Vagina (tissue), 2 donors: ENCODE measurements around the gene EPHB4. TPM values are rescaled to one million over a fixed set of nuclear protein-coding genes. Genes with fewer than 3 reads are reported as not detected.

Source experiments
- DNase-seq, 2 donors: peaks; one replicate each; pipeline ENCODE4 v3.0.0-alpha.2; 2017; ENCODE audit errors: extremely low spot score in 2 of 2
- H3K27ac ChIP-seq: fragments of 200-600 bp; sonication (generic); one replicate; pipeline ENCODE4 v1.5.1; 2019
- H3K27me3 ChIP-seq: fragments of 200-600 bp; sonication (generic); one replicate; pipeline ENCODE4 v1.5.1; 2019
- H3K36me3 ChIP-seq, 2 donors: fragments of 200-600 bp; sonication (generic); one replicate each; pipeline ENCODE4 v1.5.1; 2017 to 2019
- H3K4me1 ChIP-seq: fragments of 200-600 bp; sonication (generic); one replicate; pipeline ENCODE4 v1.5.1; 2019
- H3K4me3 ChIP-seq, 2 donors: fragments of 200-600 bp; sonication (generic); 1 replicate in 1 of 2; 2 replicates in 1 of 2; pipeline ENCODE4 v1.5.1; 2016 to 2019
- H3K9me3 ChIP-seq: fragments of 200-600 bp; sonication (generic); one replicate; pipeline ENCODE4 v1.5.1; 2019
- POLR2A ChIP-seq, 2 donors: fragments of 450-650 bp; IDR thresholded peaks; one replicate each; pipeline ENCODE4 v1.6.1; 2017; ENCODE audit warnings: antibody characterized with exemption in 2 of 2, mild to moderate bottlenecking in 2 of 2, moderate library complexity in 2 of 2
- POLR2AphosphoS5 ChIP-seq, 2 donors: sonication (generic); formaldehyde crosslinking; IDR thresholded peaks; one replicate each; pipeline ENCODE4 v1.9.0; 2017; ENCODE audit warnings: antibody characterized with exemption in 2 of 2, mild to moderate bottlenecking in 2 of 2, low read depth in 1 of 2; ENCODE audit not compliant: insufficient read depth in 1 of 2
- intact Hi-C: fragments of 100-400 bp; cut with DNase I; formaldehyde crosslinking; loops from one replicate; pipeline ENCODE4 v1.15.1; 2023
- total RNA-seq: library from RNA; depleted of rRNA; stranded (reverse); fragments of >200 nt; gene quantifications from one replicate; pipeline ENCODE4 v1.2.3, GENCODE V29; 2016
- TF ChIP-seq, protein P1 (sequence below), 3 experiments: fragments of 450-650 bp in 2 of 3; fragments of 200-600 bp in 1 of 3; sonication (generic) in 1 of 3; IDR thresholded peaks; one replicate each; pipeline ENCODE4 v1.5.1; 2017 to 2019; ENCODE audit warnings: antibody characterized with exemption in 3 of 3, mild to moderate bottlenecking in 2 of 3, moderate library complexity in 2 of 3

Gene EPHB4
- 72.4 TPM for total RNA-seq

DNA sequence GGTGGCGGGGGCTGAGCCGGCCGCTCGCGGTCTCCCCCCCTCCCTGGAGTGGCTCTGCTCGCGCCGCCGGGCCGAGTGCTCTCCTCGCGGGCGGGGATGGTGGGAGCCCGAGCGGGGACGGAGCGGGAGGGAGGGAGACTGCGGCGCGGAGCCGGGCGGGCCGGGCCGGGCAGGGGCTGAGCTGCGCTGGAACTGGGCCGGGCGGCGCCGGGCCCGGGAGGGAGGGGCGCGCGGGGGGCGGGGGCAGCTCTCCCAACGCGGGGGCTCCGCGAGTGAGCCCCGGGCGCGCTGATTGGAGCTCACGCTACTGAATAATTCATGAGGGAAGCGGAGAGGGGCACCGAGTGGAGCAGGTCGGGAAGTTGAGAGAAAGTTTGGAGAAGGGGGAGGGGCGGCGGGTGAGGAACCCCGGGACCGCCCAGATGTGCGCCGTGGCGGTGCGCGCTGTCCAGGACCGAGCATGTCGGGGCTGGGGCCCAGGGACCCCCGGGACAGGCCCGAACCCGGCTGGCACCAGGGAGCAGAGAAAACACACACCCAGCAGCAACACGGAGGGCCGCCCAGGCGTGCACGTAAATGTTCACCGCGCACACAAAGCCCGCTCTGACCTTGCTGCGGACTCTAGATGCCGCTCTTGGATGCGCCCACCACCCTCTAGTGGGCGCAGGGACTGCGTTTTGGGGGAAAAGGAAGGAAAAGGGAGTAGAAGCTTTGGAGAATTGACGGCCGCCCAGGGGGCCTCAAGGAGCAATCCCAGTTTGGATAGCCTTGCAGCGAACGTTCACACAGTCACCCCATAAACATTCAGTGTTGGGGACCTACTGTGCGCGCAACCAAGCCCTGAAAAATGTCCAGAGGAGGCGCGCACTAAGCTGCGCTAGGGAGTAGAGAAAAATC, at the start of gene EPHB4:
EPHB4 (minus strand) TSS at position 194 of the 897 bp plus-strand sequence. CDS start 493 bp downstream, outside the sequence.
- peaks cover 0 to 16% of the 10 kb centered on the region in 2 donors for H3K36me3 ChIP-seq
- no peaks in the 10 kb centered on the region for H3K27me3 ChIP-seq
- H3K9me3 ChIP-seq, result no peaks in the 10 kb centered on the region
- TF ChIP-seq, protein P1, sequence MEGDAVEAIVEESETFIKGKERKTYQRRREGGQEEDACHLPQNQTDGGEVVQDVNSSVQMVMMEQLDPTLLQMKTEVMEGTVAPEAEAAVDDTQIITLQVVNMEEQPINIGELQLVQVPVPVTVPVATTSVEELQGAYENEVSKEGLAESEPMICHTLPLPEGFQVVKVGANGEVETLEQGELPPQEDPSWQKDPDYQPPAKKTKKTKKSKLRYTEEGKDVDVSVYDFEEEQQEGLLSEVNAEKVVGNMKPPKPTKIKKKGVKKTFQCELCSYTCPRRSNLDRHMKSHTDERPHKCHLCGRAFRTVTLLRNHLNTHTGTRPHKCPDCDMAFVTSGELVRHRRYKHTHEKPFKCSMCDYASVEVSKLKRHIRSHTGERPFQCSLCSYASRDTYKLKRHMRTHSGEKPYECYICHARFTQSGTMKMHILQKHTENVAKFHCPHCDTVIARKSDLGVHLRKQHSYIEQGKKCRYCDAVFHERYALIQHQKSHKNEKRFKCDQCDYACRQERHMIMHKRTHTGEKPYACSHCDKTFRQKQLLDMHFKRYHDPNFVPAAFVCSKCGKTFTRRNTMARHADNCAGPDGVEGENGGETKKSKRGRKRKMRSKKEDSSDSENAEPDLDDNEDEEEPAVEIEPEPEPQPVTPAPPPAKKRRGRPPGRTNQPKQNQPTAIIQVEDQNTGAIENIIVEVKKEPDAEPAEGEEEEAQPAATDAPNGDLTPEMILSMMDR (IDR thresholded peaks at IDR 0.05), result no peak
- TF ChIP-seq POLR2AphosphoS5 (IDR thresholded peaks at IDR 0.05; ENCODE audit: insufficient read depth in 1 of 2, low read depth in 1 of 2), result peak; percentile 36 to 81
- TF ChIP-seq POLR2A (IDR thresholded peaks at IDR 0.05), result peak in 1 of 2 donors; percentile 6
- intact Hi-C loops, result no loop called here
- H3K27ac ChIP-seq, result peak within 1 kb of the TSS; percentile 89
- peaks cover 40% of the 10 kb centered on the region for H3K4me1 ChIP-seq
- DNase-seq, result no peak
- H3K4me3 ChIP-seq, result peak within 1 kb of the TSS; percentile 73 to 92

DNA sequence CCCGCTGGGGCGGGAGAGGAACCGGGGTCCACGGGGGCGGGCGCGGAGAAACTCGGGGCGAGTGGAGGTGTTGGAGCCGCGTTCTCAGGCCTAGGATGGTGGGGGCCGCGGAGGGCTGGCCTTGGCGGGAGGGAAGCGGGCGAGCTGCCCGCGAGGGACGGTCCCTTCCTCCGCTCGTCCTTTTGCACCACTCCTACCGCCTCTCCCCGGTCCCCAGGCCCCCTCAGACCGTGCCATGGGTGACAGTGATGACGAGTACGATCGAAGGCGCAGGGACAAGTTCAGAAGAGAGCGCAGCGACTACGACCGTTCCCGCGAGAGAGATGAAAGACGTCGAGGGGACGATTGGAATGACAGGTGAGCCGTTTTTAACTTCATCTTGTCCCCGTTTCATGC, 48.0 kb upstream of the EPHB4 start:
- intact Hi-C loops, result no loop called here
- no peak for DNase-seq
- peak overlapping the region; percentile 77 for H3K27ac ChIP-seq
- no peaks in the 10 kb centered on the region for H3K9me3 ChIP-seq
- peak overlapping the region; percentile 85 to 93 for H3K4me3 ChIP-seq
- no peaks in the 10 kb centered on the region for H3K27me3 ChIP-seq
- peaks cover 0 to 29% of the 10 kb centered on the region in 2 donors for H3K36me3 ChIP-seq
- peaks cover 42% of the 10 kb centered on the region for H3K4me1 ChIP-seq
- TF ChIP-seq, protein P1 (IDR thresholded peaks at IDR 0.05), result no peak
- no peak for TF ChIP-seq POLR2AphosphoS5 (IDR thresholded peaks at IDR 0.05; ENCODE audit: insufficient read depth in 1 of 2, low read depth in 1 of 2)
- TF ChIP-seq POLR2A (IDR thresholded peaks at IDR 0.05), result no peak

DNA sequence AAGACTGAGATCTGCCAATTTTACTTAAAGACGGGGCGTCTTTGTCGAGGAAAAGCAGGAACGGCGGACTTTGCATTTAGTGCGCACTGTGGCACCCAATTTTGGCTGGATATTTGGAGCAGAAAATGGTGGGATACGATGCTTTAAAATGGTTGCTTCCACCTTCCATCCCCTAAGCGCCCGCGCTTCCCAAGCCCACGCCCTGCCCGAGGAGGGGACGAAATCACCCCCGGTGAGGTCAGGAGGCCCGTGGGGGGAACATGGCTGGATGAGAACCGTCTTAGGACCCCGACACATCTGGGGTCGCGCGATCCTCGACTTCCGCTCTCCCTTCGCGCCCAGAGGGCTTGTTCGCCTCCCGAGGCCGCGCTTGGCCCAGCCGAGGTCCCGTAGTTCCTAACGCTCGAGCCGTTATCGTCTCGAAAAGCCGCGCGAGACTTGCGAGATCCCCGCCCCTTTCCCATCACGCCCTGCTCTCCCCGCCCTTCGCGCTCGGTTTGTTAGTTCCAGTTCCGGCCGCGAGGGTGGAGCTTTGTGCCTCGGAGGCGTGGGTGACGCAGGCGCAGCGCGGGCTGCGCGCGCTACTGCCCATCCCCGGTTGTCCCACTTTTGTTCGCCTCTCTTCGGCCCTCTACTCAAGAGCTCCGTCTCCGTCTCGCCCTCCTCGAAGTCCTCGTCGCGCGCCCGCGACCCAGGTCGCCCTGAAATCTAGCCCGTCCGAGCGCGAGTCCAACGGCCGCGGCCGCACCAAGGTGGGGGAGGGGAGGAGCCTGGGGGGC, 47.4 kb upstream of the EPHB4 start, which contains the start of gene SRRT:
SRRT (plus strand) TSS at position 527 of the 779 bp plus-strand sequence. CDS start 488 bp downstream, outside the sequence.
- H3K27ac ChIP-seq, result peak within 1 kb of the TSS; percentile 77
- H3K36me3 ChIP-seq, result peaks cover 0 to 32% of the 10 kb centered on the region in 2 donors
- intact Hi-C loops, result no loop called here
- no peaks in the 10 kb centered on the region for H3K9me3 ChIP-seq
- TF ChIP-seq POLR2AphosphoS5 (IDR thresholded peaks at IDR 0.05; ENCODE audit: insufficient read depth in 1 of 2, low read depth in 1 of 2), result peak; percentile 97 to 100
- TF ChIP-seq, protein P1 (IDR thresholded peaks at IDR 0.05), result peak in 1 of 3 experiments; percentile 82
- TF ChIP-seq POLR2A (IDR thresholded peaks at IDR 0.05), result peak in 1 of 2 donors; percentile 92
- no peaks in the 10 kb centered on the region for H3K27me3 ChIP-seq
- peak within 1 kb of the TSS; percentile 85 to 93 for H3K4me3 ChIP-seq
- peak in 1 of 2 donors; percentile 98 for DNase-seq
- peaks cover 42% of the 10 kb centered on the region for H3K4me1 ChIP-seq

DNA sequence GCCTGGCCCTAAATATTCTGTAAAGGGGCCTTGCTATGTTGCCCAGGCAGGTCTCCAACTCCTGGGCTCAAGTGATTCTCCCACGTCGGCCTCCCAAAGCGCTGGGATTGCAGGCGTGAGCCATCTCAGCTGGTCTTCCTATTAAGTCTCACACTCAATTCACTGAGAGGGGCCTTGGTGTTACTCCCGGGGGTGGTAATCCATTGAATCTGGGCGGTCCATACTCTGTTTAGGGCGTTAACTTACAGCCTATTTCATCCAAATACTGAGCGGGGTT, 46.9 kb upstream of the EPHB4 start:
- intact Hi-C loops, result no loop called here
- TF ChIP-seq, protein P1 (IDR thresholded peaks at IDR 0.05), result no peak
- TF ChIP-seq POLR2AphosphoS5 (IDR thresholded peaks at IDR 0.05; ENCODE audit: insufficient read depth in 1 of 2, low read depth in 1 of 2) (no peak), POLR2A (IDR thresholded peaks at IDR 0.05) (no peak)
- Histone ChIP-seq H3K4me1 (peaks cover 45% of the 10 kb centered on the region), H3K9me3 (no peaks in the 10 kb centered on the region), H3K27ac (peak overlapping the region; percentile 77), H3K27me3 (no peaks in the 10 kb centered on the region), H3K4me3 (peak overlapping the region; percentile 85 to 93), H3K36me3 (peaks cover 0 to 32% of the 10 kb centered on the region in 2 donors)
- DNase-seq, result no peak
